ENCODE data around the gene ARMCX2.
"Not testable (repeated sequence)": the region's sequence is repeated elsewhere in the genome, so short reads cannot be mapped to it uniquely, and the experiment has no call there.

The ARMCX2 gene

DNA sequence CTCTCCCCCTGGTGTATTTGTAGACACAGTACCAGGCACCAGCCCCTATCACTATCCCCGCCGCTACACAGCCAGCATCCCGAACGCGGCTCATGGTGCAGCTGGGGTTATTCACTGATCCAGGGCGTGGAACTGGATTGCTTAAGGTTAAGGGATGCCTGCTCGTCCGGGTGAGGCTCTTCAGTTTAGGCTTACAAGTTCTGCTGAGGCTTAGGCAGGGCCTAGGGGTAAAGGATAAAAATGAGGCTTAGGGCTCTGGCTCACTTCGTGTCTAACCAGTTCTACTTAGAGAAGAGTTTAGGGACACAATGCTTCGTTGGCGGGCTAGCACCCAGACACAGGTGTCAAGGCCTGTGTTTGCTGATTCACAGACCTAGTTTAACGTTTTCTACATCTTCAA, 2.2 kb downstream of the ARMCX2 start:
- ChIA-PET CTCF (no interaction called here), POLR2A (ENCODE audit: low non-redundant PET) (no interaction called here)
- TF ChIP-seq, protein P1, sequence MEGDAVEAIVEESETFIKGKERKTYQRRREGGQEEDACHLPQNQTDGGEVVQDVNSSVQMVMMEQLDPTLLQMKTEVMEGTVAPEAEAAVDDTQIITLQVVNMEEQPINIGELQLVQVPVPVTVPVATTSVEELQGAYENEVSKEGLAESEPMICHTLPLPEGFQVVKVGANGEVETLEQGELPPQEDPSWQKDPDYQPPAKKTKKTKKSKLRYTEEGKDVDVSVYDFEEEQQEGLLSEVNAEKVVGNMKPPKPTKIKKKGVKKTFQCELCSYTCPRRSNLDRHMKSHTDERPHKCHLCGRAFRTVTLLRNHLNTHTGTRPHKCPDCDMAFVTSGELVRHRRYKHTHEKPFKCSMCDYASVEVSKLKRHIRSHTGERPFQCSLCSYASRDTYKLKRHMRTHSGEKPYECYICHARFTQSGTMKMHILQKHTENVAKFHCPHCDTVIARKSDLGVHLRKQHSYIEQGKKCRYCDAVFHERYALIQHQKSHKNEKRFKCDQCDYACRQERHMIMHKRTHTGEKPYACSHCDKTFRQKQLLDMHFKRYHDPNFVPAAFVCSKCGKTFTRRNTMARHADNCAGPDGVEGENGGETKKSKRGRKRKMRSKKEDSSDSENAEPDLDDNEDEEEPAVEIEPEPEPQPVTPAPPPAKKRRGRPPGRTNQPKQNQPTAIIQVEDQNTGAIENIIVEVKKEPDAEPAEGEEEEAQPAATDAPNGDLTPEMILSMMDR (conservative IDR thresholded peaks at IDR 0.05; ENCODE audit: low read depth): no peak
- DNase-seq (ENCODE audit: low spot score): no peak
- no peak overlapping the region for H3K27ac ChIP-seq

DNA sequence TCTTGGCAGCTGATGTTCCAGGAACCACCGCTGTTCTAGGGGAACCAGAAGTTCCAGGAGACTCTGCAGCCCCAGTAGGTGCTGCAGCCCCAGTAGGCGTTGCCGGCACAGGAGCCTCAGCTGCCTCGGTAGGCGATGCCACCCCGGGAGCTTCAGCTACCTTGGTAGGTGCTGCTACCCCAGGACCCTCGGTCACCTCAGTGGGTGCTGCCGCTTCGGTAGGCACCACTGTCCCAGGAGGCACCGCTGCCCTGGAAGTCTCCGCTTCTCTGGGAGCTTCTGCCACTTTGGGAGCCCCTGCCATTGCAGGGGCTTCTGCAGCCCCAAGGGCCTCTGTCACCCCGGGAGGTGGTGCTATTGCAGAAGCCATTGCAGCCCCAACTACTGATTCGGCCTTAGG, 2.8 kb downstream of the ARMCX2 start:
- POLR2A ChIA-PET (ENCODE audit: low non-redundant PET): no interaction called here
- CTCF ChIA-PET: no interaction called here

DNA sequence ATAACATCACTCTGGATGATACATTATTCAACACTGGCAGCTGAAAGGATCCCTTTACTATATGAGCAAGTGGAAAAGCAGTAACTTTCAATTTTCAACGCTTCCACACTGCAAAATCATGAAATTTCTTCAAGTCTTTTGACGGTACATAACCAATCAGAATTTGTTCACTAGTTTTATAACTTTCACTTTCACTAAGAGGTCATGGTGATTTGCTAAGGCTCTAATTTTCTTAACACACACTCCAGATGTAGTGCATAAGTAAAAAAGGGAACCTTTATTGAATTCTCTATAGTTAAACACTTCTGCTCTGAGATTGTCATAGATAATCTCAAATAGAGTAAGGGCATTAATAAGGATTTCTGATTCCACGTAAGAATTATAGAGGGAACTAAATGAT, 4.1 kb downstream of the ARMCX2 start:
- ChIA-PET CTCF (no interaction called here), POLR2A (ENCODE audit: low non-redundant PET) (no interaction called here)
- TF ChIP-seq, protein P1 (conservative IDR thresholded peaks at IDR 0.05; ENCODE audit: low read depth): no peak
- no peak for DNase-seq (ENCODE audit: low spot score)
- no peak overlapping the region for H3K27ac ChIP-seq

More for the DNA sequence above, 2.8 kb downstream of the ARMCX2 start:
- no peak for DNase-seq (ENCODE audit: low spot score)
- H3K27ac ChIP-seq: no peak overlapping the region
- TF ChIP-seq, protein P1 (conservative IDR thresholded peaks at IDR 0.05; ENCODE audit: low read depth): no peak

DNA sequence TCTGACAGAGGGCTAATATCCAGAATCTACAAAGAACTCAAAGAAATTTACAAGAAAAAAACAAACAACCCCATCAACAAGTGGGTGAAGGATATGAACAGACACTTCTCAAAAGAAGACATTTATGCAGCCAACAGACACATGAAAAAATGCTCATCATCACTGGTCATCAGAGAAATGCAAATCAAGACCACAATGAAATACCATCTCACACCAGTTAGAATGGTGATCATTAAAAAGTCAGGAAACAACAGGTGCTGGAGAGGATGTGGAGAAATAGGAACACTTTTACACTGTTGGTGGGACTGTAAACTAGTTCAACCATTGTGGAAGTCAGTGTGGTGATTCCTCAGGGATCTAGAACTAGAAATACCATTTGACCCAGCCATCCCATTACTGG, 11.9 kb downstream of the ARMCX2 start:
- POLR2A ChIA-PET (ENCODE audit: low non-redundant PET); CTCF ChIA-PET; DNase-seq (ENCODE audit: low spot score); H3K27ac ChIP-seq: not testable (repeated sequence)

DNA sequence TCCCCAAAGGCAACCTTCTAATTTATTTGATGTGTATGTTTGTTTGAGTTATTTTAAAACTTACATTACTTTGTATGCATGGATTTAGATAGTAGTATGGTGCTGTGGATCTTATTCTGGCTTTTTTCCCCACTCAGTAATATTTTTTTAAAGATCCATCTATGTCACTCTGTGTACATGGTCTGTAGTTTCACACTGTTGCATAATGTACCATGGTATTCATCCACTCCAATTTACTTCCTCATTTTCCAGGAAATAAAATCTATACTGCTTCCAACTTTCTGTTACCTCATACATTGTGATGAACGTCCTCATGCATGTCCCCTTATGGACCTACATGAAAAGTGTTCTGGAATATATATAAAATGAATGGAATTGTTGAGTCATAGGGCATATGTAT, 17.6 kb downstream of the ARMCX2 start:
- TF ChIP-seq, protein P1 (conservative IDR thresholded peaks at IDR 0.05; ENCODE audit: low read depth): no peak
- H3K27ac ChIP-seq: no peak overlapping the region
- ChIA-PET POLR2A (ENCODE audit: low non-redundant PET) (no interaction called here), CTCF (no interaction called here)
- DNase-seq (ENCODE audit: low spot score): no peak

DNA sequence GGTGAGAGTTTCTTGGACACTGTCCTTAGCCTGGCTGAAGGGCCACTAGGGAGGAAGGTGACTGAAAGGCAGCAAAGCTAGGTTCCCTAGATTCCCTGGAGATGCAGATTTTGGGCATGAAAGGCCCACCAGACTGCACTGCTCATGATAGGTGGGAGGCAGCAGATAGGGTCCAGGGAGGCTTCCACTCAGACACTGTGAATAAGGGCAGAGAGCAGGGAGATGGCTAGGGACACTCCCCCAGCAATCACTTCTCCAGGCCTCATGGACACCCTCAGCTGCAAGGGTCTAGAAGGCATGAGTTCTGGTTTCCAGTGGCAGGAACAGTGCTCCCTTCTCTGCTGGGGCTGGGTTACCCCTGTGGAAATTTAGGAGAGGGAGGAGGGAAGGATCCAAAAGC, 20.1 kb downstream of the ARMCX2 start:
- ChIA-PET CTCF (interaction anchor here (0.8 kb wide), 2 partner anchors 11 to 119 kb away, joined by 3 to 6 read pairs; no protein-coding TSS in a partner anchor), POLR2A (ENCODE audit: low non-redundant PET) (no interaction called here)
- H3K27ac ChIP-seq: no peak overlapping the region
- TF ChIP-seq, protein P1 (conservative IDR thresholded peaks at IDR 0.05; ENCODE audit: low read depth): no peak
- no peak for DNase-seq (ENCODE audit: low spot score)

DNA sequence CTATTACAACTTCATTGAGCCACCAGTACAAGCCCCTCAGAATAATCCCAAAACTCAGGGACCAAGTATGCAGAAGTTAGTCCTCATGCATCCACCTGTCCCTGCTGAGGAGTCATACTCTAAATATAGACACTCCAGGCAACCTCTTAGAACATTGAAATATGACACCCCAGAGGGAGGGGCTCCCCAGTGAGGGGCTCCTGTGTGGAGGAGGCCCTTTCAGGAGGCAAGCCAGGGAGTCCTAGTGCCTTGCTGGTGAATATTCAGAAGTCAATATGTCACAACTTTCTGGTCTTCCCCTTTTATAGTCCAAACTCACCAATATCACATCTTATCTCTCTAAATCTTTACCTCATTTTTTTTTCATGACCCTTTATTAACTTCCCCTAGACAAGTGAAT, 40.3 kb downstream of the ARMCX2 start:
- TF ChIP-seq, protein P1 (conservative IDR thresholded peaks at IDR 0.05; ENCODE audit: low read depth): no peak
- POLR2A ChIA-PET (ENCODE audit: low non-redundant PET): no interaction called here
- no peak for DNase-seq (ENCODE audit: low spot score)
- no peak overlapping the region for H3K27ac ChIP-seq
- CTCF ChIA-PET: no interaction called here

All from RWPE1 (cell line).